HG03280 (cell line): ENCODE measurements around the gene HSPA1A.
"Not testable (repeated sequence)": the region's sequence is repeated elsewhere in the genome, so short reads cannot be mapped to it uniquely, and the experiment has no call there.

Experiments used
- ATAC-seq: cut with Tn5 transposase; IDR thresholded peaks from one replicate; pipeline ENCODE4 v1.9.1; 2021; ENCODE audit warnings: mild to moderate bottlenecking, moderate library complexity; ENCODE audit not compliant: unreplicated experiment

Gene HSPA1A

DNA sequence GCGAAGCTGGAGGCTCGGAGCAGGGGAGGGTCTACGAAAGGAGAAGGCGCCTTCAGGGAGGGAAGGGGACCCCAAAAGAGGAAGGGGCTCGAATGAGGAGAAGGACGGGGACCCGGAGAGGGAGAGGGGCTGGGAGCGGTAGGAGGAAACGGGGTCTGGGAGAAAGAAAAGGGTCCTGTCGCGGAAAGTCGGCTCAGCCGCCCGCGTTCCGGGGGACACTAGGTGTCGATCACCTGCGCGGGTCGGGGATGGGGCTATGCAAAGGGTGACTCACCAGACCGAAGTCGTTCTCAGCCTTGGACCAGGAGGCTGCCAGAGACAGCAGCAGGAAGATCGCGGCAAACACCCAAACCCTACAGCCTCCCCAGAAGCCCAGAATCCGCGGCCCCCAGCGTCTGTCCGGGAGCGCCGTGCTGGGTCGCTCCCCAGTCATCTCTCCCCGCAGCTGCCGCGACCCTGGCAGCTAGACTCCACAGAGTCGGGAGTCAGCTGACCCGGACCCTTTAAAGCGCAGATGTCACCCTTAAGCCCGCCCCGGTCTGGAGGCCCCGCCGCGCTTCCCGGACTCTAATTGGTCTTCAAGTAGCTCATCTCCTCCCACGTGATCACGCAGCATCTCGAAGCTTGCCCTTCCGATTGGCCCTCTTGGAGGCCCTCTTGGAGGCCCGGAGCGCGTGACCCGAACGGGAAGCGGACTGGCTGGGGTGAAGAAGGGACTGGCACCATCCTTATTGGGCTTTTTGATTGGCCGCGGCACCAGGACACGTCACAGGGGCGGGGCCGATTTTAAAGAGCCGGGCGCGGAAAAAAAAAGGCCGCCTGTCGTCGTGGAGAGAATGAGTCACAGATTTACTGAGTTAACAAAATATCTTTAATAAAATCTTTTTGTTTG, 47.2 kb downstream of the HSPA1A start, which contains the start of gene NEU1:
TSS of gene NEU1 (minus strand) at position 478 of the 892 bp plus-strand sequence. CDS start at position 433, 45 bp downstream.
- ATAC-seq, result peak; percentile 95

DNA sequence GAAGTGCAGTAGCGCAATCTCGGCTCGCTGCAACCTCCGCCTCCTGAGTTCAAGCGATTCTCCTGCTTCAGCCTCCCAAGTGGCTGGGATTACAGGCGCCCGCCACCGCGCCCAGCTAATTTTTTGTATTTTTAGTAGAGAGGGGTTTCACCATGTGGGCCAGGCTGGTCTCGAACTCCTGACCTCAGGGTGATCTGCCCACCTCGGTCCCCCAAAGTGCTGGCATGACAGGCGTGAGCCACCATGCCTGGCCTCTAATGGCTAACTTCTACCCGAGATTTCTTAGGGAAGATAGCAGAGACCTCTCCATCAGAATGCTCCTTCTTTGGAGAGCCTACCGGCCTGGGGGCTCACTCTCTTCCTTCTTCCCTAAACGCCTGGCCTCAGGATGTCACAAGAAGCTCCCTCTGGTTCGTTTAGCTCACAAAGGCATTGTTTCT, 48.8 kb downstream of the HSPA1A start:
- ATAC-seq, result not testable (repeated sequence)

GRCh38 chr6:31864818-31865204, 49.5 kb downstream of the HSPA1A start:
- ATAC-seq, result no peak

DNA sequence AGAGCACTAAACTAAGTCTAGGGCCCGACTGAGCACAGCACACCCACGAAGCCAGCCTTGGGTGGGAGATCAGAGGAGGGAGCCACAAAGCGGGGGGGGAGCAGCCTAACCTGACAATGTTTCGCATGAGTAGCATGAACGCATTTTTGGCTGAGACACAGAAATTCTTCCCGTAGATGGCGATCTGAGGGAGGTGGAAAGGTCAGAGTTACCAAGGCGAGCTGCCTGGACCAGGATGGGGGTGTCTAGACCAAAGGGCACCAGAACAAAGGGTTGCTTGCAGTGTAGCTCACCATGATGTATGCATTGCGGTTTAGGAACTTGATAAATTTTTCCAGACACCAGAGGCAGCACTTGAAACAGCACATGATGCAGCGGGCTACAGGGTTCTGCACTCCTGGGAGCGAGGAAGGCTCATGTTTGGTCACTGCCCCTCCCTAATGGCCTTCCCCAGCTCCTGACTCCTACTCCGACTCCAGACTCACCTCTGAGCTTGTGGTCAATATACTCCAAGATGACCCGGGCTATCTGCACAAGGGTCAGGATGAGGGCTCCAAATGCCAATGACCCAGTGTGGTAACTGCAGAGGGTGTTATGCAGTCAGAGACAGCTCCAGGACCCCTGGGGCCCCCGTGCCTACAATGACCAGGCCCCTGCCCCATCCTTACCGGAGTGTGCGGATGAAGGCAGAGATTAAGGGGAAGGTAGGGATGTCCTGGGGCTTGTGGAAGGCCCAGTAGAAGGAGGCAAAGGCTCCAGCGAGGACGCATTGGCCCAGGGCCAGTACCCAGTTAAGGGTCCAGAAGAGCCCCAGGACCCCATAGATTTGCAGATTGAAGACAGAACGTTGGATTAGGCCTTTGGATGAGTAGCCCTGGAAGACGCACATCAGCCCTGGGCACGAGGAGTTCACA, 50.1 kb downstream of the HSPA1A start:
- no peak for ATAC-seq
